Activated CD8-positive, alpha-beta memory T cell treated with anti-CD3 and anti-CD28 coated beads, Interleukin-2, amount 50 U/mL, for 24 hours (primary cell): ENCODE data around the gene ADAMTS9.

Experiments used
- DNase-seq: peaks from one replicate; pipeline ENCODE4 v3.0.0-alpha.2; 2020; ENCODE audit errors: extremely low read depth

ADAMTS9 gene

DNA sequence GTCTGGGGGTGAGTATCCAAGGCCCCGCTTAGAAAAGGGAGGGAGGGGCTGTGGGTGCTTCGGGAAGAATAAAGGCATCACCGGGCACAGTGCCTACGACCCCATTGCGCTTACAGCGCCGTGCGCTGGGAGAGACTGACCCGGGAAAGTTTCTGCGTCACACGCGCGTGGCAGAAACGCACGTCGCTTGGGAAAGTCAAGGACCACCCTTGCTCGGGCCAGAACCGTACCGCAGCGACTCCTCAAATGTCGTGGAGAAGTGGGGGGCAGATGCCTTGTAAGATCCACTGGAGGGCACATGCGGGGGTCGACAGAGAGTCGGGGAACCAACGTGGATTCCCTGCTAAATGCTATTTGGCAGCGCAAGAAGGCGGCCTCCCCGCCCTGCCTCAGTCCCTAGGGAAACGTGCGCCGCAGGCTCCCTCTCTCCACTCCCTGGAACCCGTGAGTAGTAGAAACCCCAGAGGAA, 2.4 kb downstream of the ADAMTS9 start:
- no peak for DNase-seq

DNA sequence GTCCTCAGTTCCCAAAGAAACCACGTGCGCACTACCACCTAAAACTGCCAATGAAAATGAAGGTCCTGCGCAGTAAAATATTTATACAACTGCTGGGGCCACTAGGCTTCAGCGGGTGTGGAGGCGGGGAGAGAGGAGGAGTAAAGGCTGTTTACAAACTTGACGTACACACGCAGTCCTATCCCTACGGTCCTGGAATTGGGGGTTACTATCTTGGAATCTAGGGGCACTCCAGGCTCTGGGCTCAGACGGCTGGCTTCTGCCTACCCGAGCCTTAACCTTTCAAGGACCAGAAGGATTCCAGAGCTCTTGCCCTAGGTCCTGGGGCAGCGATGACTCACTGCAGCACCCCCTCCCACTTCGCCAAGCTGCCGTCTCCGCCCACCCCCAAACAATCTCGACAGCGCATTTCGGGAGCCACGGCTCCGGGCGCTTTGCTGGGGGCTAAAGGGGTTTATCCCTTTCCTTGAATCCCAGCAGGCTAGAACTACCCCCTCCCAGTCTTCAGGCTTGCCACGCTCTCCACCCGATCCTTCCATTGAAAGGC, 3.0 kb downstream of the ADAMTS9 start:
- DNase-seq = no peak

DNA sequence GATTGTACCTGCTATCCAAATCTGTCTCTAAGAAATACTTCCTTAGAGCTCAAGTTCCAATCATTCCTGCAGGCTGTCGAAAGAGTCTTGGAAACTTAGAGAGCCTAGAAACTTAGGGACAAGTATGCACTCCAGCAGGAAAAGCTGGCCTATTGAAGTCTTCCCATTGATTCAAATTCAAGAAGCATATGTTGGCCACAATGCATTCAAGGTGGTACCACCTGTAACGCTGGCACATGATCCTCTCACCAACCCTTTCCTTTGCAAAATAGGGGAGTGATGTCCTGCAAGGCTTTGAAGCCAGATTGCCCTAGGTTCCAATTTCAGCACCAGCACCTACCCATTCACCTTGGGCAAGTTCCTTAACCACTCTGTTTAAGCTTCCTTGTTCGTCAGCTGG, 6.0 kb downstream of the ADAMTS9 start:
- DNase-seq = no peak

DNA sequence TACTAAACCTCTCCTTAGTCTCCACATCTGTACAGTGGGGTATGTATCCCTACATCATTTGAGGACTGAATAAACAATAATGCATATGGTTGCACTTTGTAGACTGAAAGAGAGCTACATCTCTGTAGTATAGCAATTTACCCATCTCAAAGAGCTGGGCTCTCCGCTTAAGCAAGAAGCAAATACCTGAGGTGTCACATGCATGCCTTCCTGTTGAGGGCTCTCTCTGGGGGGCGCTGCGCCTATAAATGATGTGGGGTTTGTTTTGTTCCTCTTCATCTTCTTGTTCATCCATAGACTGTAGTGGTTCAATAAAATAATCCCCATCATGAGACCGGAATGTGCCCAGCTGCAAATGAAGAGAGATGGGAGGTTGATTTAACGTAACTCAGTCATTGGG, 6.8 kb downstream of the ADAMTS9 start:
- no peak for DNase-seq

DNA sequence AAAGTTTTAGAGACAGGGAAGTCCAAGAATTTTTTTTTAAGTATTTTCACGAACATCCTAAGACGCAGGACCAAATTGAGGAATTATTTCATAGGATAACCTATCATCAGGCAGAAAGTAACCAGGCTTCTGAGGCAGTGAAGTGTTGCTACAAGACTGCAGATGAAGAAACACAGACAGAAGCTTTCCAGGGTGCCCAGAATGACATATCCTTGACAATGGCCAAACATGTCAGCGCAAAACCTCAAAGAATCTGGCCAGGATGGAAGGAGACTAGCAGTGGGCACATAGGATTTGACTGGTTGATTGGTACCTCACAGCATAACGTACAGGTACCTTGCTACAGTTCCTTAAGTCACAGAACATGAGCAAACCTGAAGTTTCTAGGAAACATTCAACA, 7.5 kb downstream of the ADAMTS9 start:
- DNase-seq = no peak

DNA sequence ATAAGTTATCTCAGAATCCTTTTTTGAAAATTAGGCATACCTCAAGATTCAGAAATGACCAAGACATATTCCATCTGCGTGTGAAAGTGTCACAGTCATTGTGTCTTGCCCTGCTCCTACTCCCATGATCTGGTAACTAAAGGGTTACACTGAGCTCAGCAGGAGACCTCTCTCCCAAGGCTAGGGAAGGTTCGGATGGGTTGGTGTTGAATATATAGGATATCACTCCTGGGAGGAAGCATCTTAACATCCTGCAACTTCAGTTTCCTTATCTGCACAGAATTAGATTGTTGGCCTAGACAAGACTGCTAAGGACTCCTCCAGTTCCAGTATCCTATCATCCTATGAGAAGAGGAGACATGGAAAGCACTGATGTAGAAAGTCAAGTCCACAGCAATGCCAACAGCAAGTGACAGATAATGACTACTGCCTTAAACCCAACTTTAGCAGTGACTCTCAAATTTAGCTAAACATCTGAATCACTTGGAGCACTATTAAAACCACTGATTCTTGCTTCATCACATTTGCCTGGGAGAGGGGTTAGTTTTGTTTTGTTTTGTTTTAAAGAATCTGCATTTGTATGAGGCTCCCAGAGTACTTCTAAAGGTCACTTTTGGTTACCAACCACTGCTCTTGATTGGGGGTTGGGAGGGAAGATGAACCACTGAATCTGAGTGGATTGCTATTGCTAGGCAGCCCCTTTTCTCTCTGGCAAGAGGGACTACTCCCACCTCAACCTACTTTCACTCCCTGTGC, 9.7 kb downstream of the ADAMTS9 start:
- no peak for DNase-seq

DNA sequence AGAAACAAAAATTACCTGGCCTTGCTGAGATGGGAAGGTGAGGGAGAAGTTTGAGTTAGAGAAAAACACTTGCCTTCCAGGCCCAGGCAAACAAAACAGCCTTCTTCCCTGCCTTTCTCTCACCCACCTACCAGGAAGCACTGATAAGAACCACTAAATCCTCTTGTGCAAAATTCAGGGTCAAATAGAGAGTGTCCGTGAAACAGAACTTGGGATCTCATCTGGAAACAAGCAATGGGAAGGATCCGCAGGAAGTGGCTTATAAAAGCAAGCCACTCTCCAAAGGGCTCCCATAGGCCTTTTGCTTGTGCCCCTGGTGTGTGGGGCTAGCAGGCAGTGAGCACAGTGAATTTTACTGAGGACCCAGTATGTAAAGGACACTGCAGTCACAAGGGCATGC, 11.0 kb downstream of the ADAMTS9 start:
- DNase-seq = no peak

DNA sequence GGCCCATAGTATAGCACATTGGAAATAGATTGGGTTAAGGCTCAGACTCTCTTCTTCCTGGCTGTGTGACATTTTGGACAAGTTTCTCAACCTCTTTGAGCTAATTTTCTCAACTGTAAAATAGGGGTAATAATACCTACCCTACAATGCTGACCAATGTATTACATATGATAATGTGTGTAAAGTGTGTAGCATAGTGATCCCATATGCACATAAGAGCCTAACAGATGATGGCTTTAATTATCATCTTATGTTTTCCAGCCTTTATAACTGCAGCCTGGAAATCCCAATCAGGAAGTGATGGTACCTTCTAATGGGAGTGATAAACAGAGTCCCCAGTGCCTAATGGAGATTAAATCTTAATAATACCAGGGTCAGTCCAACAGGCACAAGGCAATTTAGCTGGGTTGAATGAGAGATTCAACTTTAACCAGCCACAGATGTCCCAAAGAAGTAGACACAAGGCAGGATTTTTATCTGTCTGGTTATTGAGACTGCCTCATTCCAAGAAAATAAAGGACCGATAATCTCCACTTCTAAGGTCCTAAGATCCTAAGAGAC, 12.0 kb downstream of the ADAMTS9 start:
- no peak for DNase-seq

DNA sequence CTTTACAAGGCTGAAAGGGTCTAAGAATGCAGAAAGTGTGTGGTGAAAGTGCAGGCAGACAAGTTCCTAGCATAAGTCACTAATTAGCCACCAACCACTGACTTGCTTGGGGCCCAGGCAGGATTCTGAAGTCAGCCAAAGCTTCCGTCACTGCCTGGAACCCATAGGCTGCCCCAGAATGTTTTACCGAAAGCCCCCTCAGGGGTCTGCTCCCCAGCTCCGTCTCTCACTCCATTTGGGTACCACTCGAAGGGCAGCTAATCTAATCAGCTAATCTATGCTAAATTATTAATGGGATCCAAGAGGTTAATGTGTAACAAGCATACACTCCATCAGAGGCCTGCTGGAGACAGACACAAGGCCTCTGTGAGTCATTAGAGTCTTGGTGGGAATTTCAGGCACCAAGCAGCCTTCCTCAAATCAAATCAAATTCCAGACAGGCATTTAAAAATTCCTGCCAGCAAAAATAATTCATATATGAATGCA, 13.2 kb downstream of the ADAMTS9 start:
- DNase-seq = no peak

DNA sequence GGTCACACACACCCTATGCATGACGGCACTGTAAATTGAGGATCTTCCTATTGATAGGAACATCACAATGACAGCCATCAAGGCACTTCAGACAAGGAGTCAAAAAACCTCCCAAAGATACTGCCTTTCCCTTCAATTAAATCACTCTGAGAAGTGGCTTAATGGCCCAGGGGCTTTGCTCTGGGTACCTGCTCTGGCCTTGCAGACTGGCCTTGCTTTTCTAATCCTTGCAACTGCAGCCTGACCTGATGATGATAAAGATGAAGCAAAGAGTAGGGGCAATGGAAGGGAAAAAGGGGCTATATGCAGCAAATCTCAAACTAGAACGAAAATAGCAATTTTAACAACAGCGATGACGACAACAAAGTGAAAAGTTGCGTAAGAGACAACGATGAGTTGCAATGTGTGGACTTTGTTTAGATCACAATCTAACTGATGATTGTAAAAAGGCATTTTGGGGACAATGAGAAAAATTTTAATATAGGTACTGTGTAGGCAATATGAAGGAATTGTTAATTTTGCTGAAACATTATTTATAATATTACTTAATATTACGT, 14.6 kb downstream of the ADAMTS9 start:
- DNase-seq = no peak

DNA sequence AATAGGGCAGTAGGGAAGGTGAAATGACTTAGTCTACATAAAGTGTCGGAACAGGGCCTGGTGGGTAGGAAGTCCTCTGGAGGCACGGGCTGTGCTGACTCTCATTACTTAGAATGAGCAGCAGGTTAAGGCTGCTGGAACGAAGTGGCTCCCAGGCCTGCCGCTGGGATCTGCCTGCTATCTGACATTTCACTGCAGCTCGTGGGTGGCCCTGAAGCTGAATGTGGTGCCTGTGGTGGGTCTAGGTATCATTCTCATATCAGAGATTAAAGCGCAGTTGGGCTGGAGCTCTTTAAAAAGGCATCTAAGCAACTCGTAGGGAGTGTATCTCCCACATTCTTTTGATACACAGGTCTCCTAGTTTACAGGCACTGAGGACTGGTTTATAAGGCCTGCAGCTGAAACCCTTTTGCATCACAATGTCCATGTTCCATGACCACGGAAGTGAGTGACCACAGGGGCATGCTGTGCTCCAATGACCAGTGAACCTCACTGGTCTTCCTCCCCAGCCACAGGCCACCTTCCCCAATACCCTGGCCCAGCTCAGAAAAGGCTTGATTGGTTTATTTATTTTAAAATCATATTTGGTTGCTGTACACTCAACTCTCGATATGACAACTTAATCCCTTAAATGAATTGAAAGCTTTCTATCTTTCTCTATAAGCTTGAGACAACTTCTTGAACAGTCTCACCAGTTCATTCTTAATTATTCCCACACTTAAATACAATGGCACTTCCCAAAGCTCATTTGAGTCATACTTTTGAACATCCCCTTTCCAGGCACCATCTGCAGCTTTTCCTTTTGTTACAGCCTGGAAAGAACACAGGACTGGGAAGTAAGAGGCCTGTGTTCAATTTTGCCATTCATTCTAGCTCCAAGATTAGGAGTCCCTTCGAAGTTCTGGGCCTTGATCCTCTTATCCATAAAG, 19.0 kb downstream of the ADAMTS9 start:
- no peak for DNase-seq

DNA sequence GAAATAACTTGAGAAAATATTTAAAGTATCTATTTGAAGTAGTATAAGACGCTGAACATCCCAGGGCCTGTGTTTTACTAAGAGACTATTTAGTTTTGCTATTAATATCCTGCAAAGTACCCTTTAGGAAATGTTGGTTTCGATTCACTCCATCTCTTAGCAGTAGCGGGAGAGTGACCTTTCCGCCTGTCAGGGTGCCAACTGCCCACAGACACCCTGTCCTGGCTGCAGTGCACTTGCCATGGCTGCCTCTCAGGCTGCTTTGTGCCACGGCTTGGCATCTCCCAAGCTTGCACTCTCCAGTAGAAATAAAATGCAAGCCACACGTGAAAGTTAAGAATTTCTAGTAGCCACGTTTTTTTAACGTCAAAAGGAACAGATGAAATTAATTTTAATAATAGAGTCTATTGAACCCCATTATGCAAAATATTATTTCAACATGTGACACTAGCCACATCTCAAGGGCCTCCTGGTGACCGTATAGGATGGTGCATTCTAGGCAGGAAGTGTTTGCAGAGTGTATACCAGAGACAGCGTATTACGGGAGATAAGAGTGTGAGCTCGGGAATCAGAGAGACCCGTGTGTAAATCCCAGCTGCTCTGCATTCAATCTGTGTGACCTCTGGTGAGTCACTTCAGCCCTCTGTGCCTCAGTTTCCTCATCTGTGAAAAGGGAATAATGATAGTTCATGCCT, 19.8 kb downstream of the ADAMTS9 start:
- DNase-seq = no peak

DNA sequence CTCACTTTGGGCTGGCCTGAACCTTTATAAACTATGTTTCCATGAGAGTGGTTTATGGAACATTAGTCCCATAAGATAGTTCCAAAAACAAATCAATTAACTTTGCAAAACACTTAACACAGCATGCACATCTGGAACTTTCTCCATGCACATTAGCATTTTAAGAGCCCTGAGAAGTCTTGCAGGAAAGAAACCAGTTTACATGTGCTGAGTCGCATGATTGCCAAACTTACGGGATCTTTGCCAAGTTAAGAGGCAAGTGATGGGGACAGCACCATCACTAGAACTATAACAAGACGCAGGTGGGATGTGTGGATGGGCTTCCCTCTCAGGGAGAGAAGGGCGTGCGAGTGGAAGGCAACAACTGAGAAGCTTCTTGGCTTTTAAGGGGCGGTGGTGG, 20.7 kb downstream of the ADAMTS9 start:
- DNase-seq = no peak

DNA sequence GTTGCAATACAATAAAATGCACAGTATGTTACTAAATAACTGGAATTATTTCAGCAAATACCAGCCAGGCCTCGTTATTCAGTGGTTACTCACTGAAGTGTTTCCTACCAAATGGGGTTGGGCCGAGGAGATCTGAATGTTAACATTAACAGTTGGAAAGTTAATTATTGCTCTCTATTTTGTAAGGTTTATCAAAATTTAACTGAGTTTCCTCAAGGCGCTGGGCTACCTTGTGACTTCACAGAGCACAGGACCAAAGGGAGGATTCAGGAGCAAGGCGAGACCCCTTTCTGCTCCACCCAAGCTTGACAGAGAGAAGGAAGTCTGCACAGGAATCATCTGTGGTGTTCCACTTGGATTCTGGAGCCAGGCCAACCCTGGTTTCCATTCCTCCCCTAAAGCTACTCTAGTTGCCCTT, 21.6 kb downstream of the ADAMTS9 start:
- DNase-seq = no peak

DNA sequence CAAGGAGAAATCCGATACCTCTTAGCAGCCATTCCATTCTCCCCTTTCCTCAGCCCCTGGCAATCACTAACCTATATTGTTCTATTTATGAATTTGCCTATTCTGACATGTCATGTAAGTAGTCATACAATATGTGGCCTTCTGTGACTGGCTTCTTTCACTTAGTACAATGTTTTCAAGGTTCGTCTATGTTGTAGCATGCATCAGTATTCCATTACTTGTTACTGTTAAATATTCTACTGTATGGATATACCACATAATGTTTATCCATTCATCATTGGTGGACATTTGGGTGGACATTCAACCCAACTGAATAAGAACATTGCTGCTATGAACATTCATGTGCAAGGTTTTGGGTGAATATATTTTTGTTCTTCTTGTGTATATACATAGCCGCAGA, 23.4 kb downstream of the ADAMTS9 start:
- DNase-seq = no peak

DNA sequence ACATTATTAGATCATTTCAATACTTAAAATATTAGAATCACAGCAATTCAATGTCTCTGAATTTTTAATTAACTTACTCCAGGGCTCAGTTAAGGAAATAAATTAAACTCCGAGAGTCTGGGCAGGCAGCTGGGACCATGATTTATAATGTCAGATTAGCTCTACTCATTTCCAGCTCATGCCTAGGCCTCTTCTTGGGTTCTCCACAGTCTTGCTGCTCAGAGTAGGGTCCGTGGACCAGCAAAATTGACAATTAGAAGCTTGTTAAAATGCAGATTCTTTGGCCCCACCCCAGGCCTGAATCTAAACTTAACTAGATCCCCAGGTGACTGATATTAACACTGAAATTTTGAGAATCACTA, 28.2 kb downstream of the ADAMTS9 start:
- DNase-seq = no peak

DNA sequence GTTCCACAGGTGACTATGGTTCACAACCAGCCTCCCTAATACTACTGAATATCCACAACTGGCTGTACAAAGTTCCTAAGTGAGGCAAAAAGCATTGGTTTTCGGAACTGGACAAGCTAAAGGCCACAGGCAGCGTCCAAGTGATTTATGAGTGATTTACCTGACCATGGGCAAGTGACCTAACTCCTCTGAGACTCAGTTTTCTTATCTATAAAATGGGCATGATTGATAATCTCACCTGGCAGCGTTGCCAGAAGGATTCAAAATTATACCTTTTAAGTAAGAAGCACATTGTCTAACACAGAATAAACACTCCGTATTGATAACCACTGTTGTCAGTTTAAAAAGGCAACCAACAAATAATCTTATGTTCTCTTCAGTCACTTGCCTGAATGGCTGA, 29.8 kb downstream of the ADAMTS9 start:
- DNase-seq = no peak

DNA sequence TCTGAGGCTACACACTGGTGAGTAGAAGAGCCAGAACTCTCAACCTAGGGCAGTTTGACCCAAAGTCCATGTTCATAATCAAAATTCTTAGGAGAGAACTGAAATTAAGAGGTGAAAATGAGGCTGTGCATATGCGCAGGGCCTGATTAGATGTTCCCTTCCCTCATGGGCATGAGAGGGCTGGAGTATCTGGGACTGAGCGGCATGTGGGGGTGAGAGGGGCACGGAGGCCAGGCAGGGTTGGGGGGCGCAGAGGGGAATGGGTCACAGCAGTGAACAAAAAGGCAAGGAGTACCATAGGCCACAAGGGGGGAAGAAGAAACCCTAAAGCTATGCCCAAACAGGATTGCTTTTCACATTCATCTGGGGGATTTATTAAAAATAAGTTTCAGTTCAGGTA, 31.3 kb downstream of the ADAMTS9 start:
- DNase-seq = no peak

DNA sequence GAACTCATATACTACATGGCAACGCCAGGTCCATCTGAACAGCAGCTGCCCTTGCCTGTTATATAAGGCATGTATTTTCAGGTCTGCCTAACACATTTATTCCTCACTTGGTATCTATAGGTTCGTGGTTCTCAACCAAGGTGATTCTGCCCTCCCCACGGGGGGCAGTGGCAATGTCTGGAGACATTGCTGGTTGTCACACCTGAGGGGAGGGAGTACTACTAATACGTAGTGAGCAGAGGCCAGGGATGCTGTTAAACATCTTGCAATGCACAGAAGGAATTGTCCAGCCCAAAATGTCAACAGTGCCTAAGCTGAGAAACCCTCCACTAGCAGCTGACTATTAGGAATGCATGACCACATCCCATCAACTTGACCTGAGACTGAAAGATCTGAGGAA, 32.6 kb downstream of the ADAMTS9 start:
- DNase-seq = no peak

DNA sequence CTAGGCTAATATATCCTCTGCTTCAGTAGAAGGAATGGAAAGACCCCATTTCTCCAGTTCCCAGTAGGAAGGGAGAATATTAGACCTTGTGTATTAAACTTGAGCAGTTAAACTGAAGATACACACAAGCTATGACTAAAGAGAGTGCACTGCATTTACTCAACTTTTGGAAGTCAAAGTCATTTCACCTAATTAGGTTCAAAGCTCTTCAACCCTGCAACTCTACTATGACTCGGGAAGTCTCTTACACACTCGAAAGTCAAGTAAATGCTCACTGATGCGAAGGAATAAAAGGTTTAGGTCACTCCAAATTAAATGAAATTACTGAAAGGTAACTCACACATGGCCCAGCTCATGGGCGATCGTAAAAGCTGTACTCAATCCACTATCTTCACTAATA, 33.8 kb downstream of the ADAMTS9 start:
- DNase-seq = no peak

DNA sequence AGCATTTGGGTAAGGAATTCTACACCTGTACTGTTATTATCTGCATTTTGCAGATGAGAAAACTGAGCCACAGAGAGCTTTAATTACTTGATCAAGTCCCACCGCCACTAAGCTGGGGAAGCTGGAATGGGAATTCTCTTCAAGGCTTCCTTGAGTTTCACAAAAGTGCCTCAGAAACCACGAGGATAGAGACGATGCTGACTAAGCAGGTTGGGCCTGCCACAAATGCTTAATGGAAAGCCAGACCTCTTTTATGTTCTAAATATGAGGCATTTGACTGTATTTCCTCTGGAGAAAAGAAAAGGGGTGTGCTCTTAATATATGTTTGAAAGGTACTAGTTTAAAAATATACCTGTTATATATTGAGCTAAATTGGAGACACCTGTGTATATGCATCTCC, 34.7 kb downstream of the ADAMTS9 start:
- no peak for DNase-seq
